ENCODE data around the gene TUBG1. TPM values are rescaled to one million over a fixed set of nuclear protein-coding genes. Genes with fewer than 3 reads are reported as not detected.

The TUBG1 gene
- total RNA-seq, 2 donors from 2014 or later, result 17.4 to 23.1 TPM

DNA sequence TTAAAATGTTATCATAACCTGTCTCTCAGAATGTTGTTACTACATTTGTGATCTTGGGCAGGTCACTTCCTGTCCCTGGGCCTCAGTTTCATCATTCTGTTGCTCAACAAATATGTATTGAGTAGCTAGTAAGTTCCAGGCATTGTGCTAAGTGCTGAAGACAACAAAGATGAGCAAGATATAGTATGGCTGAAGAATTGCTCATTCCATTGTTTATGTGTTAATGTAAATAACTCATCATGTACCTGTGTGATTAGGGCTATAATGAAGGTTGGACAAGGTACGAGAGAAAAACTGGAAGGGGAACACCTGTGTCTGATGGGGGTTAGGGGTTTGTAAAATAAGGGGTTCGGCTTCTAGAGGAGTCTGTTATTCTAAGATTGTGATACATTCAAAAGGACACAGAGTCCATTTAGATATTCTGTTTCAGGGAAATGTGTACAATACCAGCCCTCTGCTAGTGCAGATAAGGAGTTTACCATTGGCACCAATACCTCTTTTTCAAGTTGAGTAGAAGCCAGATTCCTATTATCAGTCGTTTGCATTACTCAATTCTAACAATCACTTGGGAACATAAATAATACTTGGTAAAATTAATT, 20.0 kb downstream of the TUBG1 start:
- no peak for TF ChIP-seq POLR2A (IDR thresholded peaks at IDR 0.05)
- TF ChIP-seq CTCF (IDR thresholded peaks at IDR 0.05), result no peak
- Histone ChIP-seq H3K36me3 (replicated peaks in 1 of 2; ENCODE audit: insufficient read depth in 1 of 2, low read depth in 2 of 2) (no peaks in the 10 kb centered on the region), H3K27me3 (no peaks in the 10 kb centered on the region), H3K9me3 (no peaks in the 10 kb centered on the region), H3K4me1 (peaks cover 81% of the 10 kb centered on the region), H3K4me3 (no peak overlapping the region), H3K27ac (peak overlapping the region; percentile 73 to 85 (median 80))
- ATAC-seq, result peak; percentile 84
- WGBS, 2 donors, result 17 to 26% methylated on average over 3 of the region's 3 CpGs
- DNase-seq, result peak in 3 of 4 donors; percentile 42 to 66 (median 48)
- intact Hi-C loops (cut with DNase I), result no loop called here

DNA sequence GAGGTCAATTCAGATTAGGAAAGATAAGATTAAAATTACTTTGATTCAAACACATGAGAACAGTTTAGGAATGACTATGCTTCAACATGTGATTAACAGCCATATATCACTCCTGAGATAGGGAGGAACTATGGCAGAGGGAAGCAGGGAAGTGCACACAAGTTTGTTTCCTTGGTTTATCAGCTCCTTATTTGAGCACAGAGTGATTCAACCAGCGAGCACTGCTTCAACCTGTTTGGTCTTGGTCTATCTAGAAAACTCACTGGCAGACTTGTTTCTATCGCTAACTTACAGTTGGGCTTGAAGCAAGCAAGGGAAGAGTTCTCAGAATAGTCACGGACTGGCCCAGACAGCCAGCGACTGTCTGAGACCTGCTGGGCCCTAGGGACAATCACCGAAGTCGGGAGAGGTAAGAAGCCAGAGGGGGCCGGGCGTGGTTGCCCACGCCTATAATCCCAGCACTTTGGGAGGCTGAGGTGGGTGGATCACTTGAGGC, 23.5 kb downstream of the TUBG1 start:
- Histone ChIP-seq H3K27ac (peak overlapping the region; percentile 69 to 85 (median 77)), H3K36me3 (replicated peaks in 1 of 2; ENCODE audit: insufficient read depth in 1 of 2, low read depth in 2 of 2) (no peaks in the 10 kb centered on the region), H3K9me3 (no peaks in the 10 kb centered on the region), H3K27me3 (no peaks in the 10 kb centered on the region), H3K4me3 (no peak overlapping the region), H3K4me1 (peaks cover 49% of the 10 kb centered on the region)
- DNase-seq (peak in 3 of 4 donors; percentile 47 to 64 (median 61)), ATAC-seq (peak; percentile 39)
- TF ChIP-seq CTCF (IDR thresholded peaks at IDR 0.05) (no peak), POLR2A (IDR thresholded peaks at IDR 0.05) (peak in 2 of 3 donors; percentile 41 to 55)
- intact Hi-C loops (cut with DNase I), result no loop called here
- WGBS, 2 donors, result 62 to 65% methylated on average over 9 of the region's 9 CpGs

DNA sequence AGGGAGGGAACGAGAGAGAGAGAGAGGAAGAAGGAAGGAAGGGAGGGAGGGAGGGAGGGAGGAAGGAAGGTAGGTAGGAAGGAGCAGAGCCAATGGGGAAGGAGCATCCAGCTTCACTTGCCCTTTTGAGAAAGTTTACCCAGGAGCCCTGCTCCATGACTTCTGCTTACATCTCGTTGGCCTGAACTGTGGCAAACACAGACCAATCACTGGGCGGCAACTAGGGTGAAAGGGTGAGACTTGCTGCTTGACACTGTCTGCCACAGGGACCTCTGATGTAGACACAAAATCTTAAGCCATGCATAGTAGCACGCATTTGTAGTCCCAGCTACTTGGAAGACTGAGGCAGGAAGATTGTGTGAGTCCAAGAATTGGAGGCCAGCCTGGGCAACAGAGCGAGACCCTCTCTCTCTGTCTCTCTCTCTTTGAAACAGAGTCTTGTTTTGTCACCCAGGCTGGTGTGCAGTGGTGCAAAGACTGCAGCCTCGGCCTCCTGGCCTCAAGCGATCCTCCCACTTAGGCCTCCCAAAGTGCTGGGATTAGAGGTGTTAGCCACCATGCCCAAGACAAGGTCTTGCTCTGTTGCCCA, 30.1 kb downstream of the TUBG1 start:
- no peaks in the 10 kb centered on the region for H3K27me3 ChIP-seq
- no peak for ATAC-seq
- H3K4me3 ChIP-seq, result no peak overlapping the region
- intact Hi-C loops (cut with DNase I), result no loop called here
- H3K27ac ChIP-seq, result no peak overlapping the region
- WGBS, 2 donors, result 84% methylated on average over 4 to 6 of the region's 7 CpGs
- H3K4me1 ChIP-seq, result no peaks in the 10 kb centered on the region
- DNase-seq, result no peak
- H3K36me3 ChIP-seq (replicated peaks in 1 of 2; ENCODE audit: insufficient read depth in 1 of 2, low read depth in 2 of 2), result no peaks in the 10 kb centered on the region
- TF ChIP-seq POLR2A (IDR thresholded peaks at IDR 0.05) (no peak), CTCF (IDR thresholded peaks at IDR 0.05) (no peak)
- no peaks in the 10 kb centered on the region for H3K9me3 ChIP-seq

DNA sequence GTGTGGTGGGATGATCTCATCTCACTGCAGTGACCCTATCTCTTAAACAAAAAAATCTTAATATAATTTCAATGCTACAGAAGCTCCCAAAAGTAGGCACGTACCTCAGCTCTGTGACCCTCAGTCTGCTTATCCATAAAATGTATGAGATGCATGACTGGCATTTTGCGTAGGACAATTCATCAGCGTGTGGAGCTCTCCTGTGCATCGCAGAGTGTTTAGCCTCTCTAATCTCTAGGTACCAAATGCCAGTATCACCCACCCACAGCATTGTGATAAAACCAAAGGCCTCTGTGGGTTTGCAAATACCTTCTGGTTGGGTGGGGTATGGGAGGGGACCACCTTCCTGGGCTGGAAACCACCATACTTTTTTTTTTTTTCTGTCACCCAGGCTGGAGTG, 30.6 kb downstream of the TUBG1 start:
- 88 to 95% methylated on average over 3 to 4 of the region's 4 CpGs for WGBS, 2 donors

More for the DNA sequence above, 30.6 kb downstream of the TUBG1 start:
- no peaks in the 10 kb centered on the region for H3K4me1 ChIP-seq
- no peaks in the 10 kb centered on the region for H3K9me3 ChIP-seq
- no peak overlapping the region for H3K4me3 ChIP-seq
- H3K27ac ChIP-seq, result no peak overlapping the region
- no peaks in the 10 kb centered on the region for H3K36me3 ChIP-seq (replicated peaks in 1 of 2; ENCODE audit: insufficient read depth in 1 of 2, low read depth in 2 of 2)
- ATAC-seq (no peak), DNase-seq (no peak)
- intact Hi-C loops (cut with DNase I), result no loop called here
- TF ChIP-seq CTCF (IDR thresholded peaks at IDR 0.05) (no peak), POLR2A (IDR thresholded peaks at IDR 0.05) (no peak)
- no peaks in the 10 kb centered on the region for H3K27me3 ChIP-seq

Measured in body of pancreas (tissue), 4 donors.